GM12878 (cell line): ENCODE measurements around the gene ITGA11.

ENCODE experiments used
- CEBPB ChIP-seq, 2 experiments: fragments of 150-350 bp in 1 of 2; IDR thresholded peaks; 2 replicates each; pipeline ENCODE4 v1.6.1; 2012 to 2014; ENCODE audit warnings: low read depth in 2 of 2, low read length in 2 of 2, borderline replicate concordance in 1 of 2, inconsistent platforms in 1 of 2
- PBX3 ChIP-seq: IDR thresholded peaks from 2 replicates; pipeline ENCODE4 v1.6.1; 2011; ENCODE audit warnings: mild to moderate bottlenecking, low read depth, low read length, moderate library complexity; ENCODE audit not compliant: insufficient replicate concordance
- SMAD5 ChIP-seq: IDR thresholded peaks from 2 replicates; pipeline ENCODE4 v1.6.1; 2016; ENCODE audit warnings: antibody characterized with exemption, low read depth
- TF ChIP-seq, protein P1 (sequence below): IDR thresholded peaks from 2 replicates; pipeline ENCODE4 v1.6.1; 2011; ENCODE audit warnings: low read depth, low read length, improper control_type of control experiment, borderline replicate concordance
- TF ChIP-seq, protein P2 (sequence below): IDR thresholded peaks from 2 replicates; pipeline ENCODE4 v1.6.1; 2012; ENCODE audit warnings: mild to moderate bottlenecking, low read depth, low read length
- TF ChIP-seq, protein P3 (sequence below), 3 experiments: IDR thresholded peaks in 2 of 3; conservative IDR thresholded peaks in 1 of 3; 2 replicates each; pipeline ENCODE4 v1.5.1; 2011; ENCODE audit warnings: low read depth in 3 of 3, low read length in 3 of 3, mild to moderate bottlenecking in 3 of 3, control low read depth in 2 of 3, moderate library complexity in 2 of 3, inconsistent platforms in 1 of 3, mixed read lengths in 1 of 3; ENCODE audit not compliant: control insufficient read depth in 2 of 3, insufficient read depth in 1 of 3; ENCODE audit errors: extremely low read depth in 1 of 3

DNA sequence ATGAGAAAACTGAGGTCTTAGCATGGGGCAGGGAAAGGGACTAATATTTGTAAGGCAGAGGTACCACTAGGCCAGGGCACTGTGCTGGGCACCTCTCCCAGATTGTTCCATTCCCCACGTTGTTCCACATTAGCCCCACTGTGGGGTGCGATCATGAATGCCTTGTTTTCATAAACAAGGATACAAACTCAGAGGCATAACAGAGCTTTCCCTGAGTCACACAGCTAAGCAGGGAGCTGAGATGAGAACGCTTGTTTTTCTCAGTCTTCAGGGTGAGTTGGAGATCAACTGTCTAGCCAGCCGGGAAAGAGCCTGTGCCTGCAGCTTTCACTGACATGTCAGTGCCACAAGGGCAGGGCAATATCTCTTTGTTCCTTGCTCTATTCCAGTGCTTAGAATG is 47.9 kb upstream of the ITGA11 start:
- TF ChIP-seq, protein P1, sequence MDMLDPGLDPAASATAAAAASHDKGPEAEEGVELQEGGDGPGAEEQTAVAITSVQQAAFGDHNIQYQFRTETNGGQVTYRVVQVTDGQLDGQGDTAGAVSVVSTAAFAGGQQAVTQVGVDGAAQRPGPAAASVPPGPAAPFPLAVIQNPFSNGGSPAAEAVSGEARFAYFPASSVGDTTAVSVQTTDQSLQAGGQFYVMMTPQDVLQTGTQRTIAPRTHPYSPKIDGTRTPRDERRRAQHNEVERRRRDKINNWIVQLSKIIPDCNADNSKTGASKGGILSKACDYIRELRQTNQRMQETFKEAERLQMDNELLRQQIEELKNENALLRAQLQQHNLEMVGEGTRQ, result no peak
- TF ChIP-seq, protein P2, sequence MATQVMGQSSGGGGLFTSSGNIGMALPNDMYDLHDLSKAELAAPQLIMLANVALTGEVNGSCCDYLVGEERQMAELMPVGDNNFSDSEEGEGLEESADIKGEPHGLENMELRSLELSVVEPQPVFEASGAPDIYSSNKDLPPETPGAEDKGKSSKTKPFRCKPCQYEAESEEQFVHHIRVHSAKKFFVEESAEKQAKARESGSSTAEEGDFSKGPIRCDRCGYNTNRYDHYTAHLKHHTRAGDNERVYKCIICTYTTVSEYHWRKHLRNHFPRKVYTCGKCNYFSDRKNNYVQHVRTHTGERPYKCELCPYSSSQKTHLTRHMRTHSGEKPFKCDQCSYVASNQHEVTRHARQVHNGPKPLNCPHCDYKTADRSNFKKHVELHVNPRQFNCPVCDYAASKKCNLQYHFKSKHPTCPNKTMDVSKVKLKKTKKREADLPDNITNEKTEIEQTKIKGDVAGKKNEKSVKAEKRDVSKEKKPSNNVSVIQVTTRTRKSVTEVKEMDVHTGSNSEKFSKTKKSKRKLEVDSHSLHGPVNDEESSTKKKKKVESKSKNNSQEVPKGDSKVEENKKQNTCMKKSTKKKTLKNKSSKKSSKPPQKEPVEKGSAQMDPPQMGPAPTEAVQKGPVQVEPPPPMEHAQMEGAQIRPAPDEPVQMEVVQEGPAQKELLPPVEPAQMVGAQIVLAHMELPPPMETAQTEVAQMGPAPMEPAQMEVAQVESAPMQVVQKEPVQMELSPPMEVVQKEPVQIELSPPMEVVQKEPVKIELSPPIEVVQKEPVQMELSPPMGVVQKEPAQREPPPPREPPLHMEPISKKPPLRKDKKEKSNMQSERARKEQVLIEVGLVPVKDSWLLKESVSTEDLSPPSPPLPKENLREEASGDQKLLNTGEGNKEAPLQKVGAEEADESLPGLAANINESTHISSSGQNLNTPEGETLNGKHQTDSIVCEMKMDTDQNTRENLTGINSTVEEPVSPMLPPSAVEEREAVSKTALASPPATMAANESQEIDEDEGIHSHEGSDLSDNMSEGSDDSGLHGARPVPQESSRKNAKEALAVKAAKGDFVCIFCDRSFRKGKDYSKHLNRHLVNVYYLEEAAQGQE, result no peak
- TF ChIP-seq CEBPB (IDR thresholded peaks at IDR 0.05; ENCODE audit: borderline replicate concordance in 1 of 2, low read depth in 2 of 2, low read length in 2 of 2) (no peak), PBX3 (no peak), SMAD5 (no peak)
- TF ChIP-seq, protein P3, sequence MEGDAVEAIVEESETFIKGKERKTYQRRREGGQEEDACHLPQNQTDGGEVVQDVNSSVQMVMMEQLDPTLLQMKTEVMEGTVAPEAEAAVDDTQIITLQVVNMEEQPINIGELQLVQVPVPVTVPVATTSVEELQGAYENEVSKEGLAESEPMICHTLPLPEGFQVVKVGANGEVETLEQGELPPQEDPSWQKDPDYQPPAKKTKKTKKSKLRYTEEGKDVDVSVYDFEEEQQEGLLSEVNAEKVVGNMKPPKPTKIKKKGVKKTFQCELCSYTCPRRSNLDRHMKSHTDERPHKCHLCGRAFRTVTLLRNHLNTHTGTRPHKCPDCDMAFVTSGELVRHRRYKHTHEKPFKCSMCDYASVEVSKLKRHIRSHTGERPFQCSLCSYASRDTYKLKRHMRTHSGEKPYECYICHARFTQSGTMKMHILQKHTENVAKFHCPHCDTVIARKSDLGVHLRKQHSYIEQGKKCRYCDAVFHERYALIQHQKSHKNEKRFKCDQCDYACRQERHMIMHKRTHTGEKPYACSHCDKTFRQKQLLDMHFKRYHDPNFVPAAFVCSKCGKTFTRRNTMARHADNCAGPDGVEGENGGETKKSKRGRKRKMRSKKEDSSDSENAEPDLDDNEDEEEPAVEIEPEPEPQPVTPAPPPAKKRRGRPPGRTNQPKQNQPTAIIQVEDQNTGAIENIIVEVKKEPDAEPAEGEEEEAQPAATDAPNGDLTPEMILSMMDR (IDR thresholded peaks at IDR 0.05 in 2 of 3, conservative IDR thresholded peaks at IDR 0.05 in 1 of 3; ENCODE audit: control insufficient read depth in 2 of 3, extremely low read depth in 1 of 3, insufficient read depth in 1 of 3, low read depth in 3 of 3, low read length in 3 of 3), result no peak
